ENCODE results near the gene SLC23A2. TPM values are rescaled to one million over a fixed set of nuclear protein-coding genes. Genes with fewer than 3 reads are reported as not detected.
"Not testable (repeated sequence)": the region's sequence is repeated elsewhere in the genome, so short reads cannot be mapped to it uniquely, and the experiment has no call there.

The SLC23A2 gene
- polyA plus RNA-seq, 3 donors = 3.3 to 28.4 (median 6.4) TPM

DNA sequence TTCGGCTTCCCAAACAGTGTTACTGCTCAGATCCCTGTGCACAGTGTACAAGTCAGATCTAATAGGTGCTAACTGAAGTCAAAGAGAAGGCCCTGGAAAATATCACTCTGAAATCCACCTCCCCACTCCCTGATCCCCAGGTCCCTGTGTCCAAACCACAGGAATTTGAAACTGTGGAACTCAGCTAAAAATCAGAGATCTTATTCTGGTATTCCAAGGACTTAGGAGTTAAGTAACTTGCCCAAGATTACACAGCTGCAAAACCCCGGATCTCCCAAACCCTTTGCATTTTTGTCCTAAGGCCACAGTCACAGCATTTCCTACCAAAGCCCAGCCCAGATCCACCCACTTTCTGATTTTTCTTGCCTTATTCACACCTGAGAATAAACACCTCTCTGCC lies 32.3 kb upstream of the SLC23A2 start:
- Mint-ChIP-seq H3K27me3 (ENCODE audit: low read depth in 3 of 3) (peaks cover 0 to 2% (median 1%) of the 10 kb centered on the region in 3 donors), H3K36me3 (no peaks in the 10 kb centered on the region), H3K9me3 (no peaks in the 10 kb centered on the region), H3K4me3 (no peak overlapping the region), H3K27ac (no peak overlapping the region), H3K4me1 (peaks cover 24% of the 10 kb centered on the region)
- TF ChIP-seq, protein P1, sequence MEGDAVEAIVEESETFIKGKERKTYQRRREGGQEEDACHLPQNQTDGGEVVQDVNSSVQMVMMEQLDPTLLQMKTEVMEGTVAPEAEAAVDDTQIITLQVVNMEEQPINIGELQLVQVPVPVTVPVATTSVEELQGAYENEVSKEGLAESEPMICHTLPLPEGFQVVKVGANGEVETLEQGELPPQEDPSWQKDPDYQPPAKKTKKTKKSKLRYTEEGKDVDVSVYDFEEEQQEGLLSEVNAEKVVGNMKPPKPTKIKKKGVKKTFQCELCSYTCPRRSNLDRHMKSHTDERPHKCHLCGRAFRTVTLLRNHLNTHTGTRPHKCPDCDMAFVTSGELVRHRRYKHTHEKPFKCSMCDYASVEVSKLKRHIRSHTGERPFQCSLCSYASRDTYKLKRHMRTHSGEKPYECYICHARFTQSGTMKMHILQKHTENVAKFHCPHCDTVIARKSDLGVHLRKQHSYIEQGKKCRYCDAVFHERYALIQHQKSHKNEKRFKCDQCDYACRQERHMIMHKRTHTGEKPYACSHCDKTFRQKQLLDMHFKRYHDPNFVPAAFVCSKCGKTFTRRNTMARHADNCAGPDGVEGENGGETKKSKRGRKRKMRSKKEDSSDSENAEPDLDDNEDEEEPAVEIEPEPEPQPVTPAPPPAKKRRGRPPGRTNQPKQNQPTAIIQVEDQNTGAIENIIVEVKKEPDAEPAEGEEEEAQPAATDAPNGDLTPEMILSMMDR (IDR thresholded peaks at IDR 0.05) = no peak
- H3K4me2 ChIP-seq (replicated peaks; ENCODE audit: extremely low read depth, low read length, poor library complexity, severe bottlenecking) = no peak overlapping the region
- no peaks in the 10 kb centered on the region for H3K27me3 ChIP-seq (ENCODE audit: control insufficient read depth in 2 of 2, insufficient read depth in 2 of 2, low read length in 2 of 2)
- DNase-seq = no peak
- 91% methylated on average over 1 of the region's 2 CpGs for WGBS (ENCODE audit: insufficient coverage)
- peaks cover 23 to 29% of the 10 kb centered on the region in 2 donors for H3K4me1 ChIP-seq (ENCODE audit: control insufficient read depth in 1 of 2, insufficient read depth in 2 of 2, low read length in 2 of 2)
- H3K4me3 ChIP-seq (replicated peaks in 1 of 3; ENCODE audit: low read depth in 2 of 3, low read length in 3 of 3) = no peak overlapping the region
- H3K79me2 ChIP-seq (ENCODE audit: insufficient read depth, low read length) = no peaks in the 10 kb centered on the region
- H3K9me3 ChIP-seq (replicated peaks in 1 of 2; ENCODE audit: control insufficient read depth in 1 of 2, insufficient read depth in 1 of 2, low read length in 2 of 2) = no peaks in the 10 kb centered on the region
- H4K20me1 ChIP-seq (ENCODE audit: insufficient read depth, low read length) = no peaks in the 10 kb centered on the region
- no peak overlapping the region for H3K27ac ChIP-seq (ENCODE audit: low read depth in 1 of 2, low read length in 2 of 2)
- no peaks in the 10 kb centered on the region for H3K36me3 ChIP-seq (replicated peaks in 1 of 2; ENCODE audit: control insufficient read depth in 1 of 2, insufficient read depth in 2 of 2, low read length in 2 of 2)
- H3K9ac ChIP-seq (ENCODE audit: insufficient read depth, low read length, poor library complexity, severe bottlenecking) = no peak overlapping the region
- intact Hi-C loops (cut with micrococcal nuclease) = no loop called here
- no peak overlapping the region for H2AFZ ChIP-seq (ENCODE audit: insufficient read depth, low read depth, low read length, poor library complexity, severe bottlenecking)

DNA sequence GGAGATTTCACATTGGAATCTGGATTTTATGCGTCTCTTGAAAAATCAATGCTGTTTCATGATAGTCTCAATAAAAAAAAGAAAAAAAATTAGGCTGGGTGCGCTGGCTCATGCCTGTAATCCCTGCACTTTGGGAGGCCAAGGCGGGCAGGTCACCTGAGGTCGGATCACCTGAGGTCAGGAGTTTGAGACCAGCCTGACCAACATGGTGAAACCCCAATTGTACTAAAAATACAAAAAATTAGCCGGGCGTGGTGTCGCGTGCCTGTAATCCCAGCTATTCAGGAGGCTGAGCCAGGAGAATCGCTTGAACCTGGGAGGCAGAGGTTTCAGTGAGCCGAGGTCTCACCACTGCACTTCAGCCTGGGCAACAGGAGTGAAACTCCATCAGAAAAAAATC lies 30.4 kb upstream of the SLC23A2 start:
- peaks cover 23 to 29% of the 10 kb centered on the region in 2 donors for H3K4me1 ChIP-seq (ENCODE audit: control insufficient read depth in 1 of 2, insufficient read depth in 2 of 2, low read length in 2 of 2)
- not testable (repeated sequence) for DNase-seq
- peak overlapping the region; percentile 7 to 85 (median 46) for H3K27ac Mint-ChIP-seq

More for the DNA sequence above, 30.4 kb upstream of the SLC23A2 start:
- H3K9ac ChIP-seq (ENCODE audit: insufficient read depth, low read length, poor library complexity, severe bottlenecking); H4K20me1 ChIP-seq (ENCODE audit: insufficient read depth, low read length); H3K36me3 Mint-ChIP-seq; H2AFZ ChIP-seq (ENCODE audit: insufficient read depth, low read depth, low read length, poor library complexity, severe bottlenecking); H3K9me3 ChIP-seq (replicated peaks in 1 of 2; ENCODE audit: control insufficient read depth in 1 of 2, insufficient read depth in 1 of 2, low read length in 2 of 2); H3K27me3 ChIP-seq (ENCODE audit: control insufficient read depth in 2 of 2, insufficient read depth in 2 of 2, low read length in 2 of 2); H3K27me3 Mint-ChIP-seq (ENCODE audit: low read depth in 3 of 3); intact Hi-C loops (cut with micrococcal nuclease); H3K4me3 ChIP-seq (replicated peaks in 1 of 3; ENCODE audit: low read depth in 2 of 3, low read length in 3 of 3); H3K79me2 ChIP-seq (ENCODE audit: insufficient read depth, low read length); H3K9me3 Mint-ChIP-seq; H3K36me3 ChIP-seq (replicated peaks in 1 of 2; ENCODE audit: control insufficient read depth in 1 of 2, insufficient read depth in 2 of 2, low read length in 2 of 2); H3K27ac ChIP-seq (ENCODE audit: low read depth in 1 of 2, low read length in 2 of 2): not testable (repeated sequence)
- peaks cover 24% of the 10 kb centered on the region for H3K4me1 Mint-ChIP-seq
- H3K4me3 Mint-ChIP-seq = peak overlapping the region in 1 of 2 donors; percentile 58
- WGBS (ENCODE audit: insufficient coverage) = 91% methylated on average over 10 of the region's 10 CpGs
- H3K4me2 ChIP-seq (replicated peaks; ENCODE audit: extremely low read depth, low read length, poor library complexity, severe bottlenecking) = peak overlapping the region; percentile 46
